Right atrium auricular region (tissue), 2 donors: ENCODE results near the gene COLEC11. TPM values are rescaled to one million over a fixed set of nuclear protein-coding genes. Genes with fewer than 3 reads are reported as not detected.
A peak's percentile ranks its signal among the peaks of the same experiment; 100 is the strongest.
"Not testable (repeated sequence)": the region's sequence is repeated elsewhere in the genome, so short reads cannot be mapped to it uniquely, and the experiment has no call there.

Experiments
- DNase-seq: peaks from one replicate; pipeline ENCODE4 v3.0.0-alpha.2; 2019; ENCODE audit warnings: low spot score
- H3K27ac ChIP-seq, 2 donors: fragments of 200-600 bp; sonication (generic); 1 replicate in 1 of 2; 2 replicates in 1 of 2; pipeline ENCODE4 v1.5.1; 2016 to 2019
- H3K27me3 ChIP-seq, 2 donors: fragments of 200-600 bp; sonication (generic); one replicate each; pipeline versions ENCODE4 v1.5.1 to v1.6.0; 2017 to 2019
- H3K36me3 ChIP-seq: fragments of 200-600 bp; sonication (generic); one replicate; pipeline ENCODE4 v1.5.1; 2016
- H3K4me1 ChIP-seq, 2 donors: fragments of 200-600 bp; sonication (generic); one replicate each; pipeline versions ENCODE4 v1.5.1 to v1.6.0; 2017 to 2019
- H3K4me3 ChIP-seq, 2 donors: fragments of 200-600 bp; sonication (generic); 1 replicate in 1 of 2; 2 replicates in 1 of 2; pipeline ENCODE4 v1.5.1; 2017 to 2019; ENCODE audit warnings: mild to moderate bottlenecking in 1 of 2, moderate library complexity in 1 of 2
- H3K9me3 ChIP-seq, 2 donors: fragments of 200-600 bp; sonication (generic); one replicate each; pipeline ENCODE4 v1.5.1; 2019
- total RNA-seq, 2 donors: library from RNA; depleted of rRNA; stranded (reverse); fragments of >200 nt; gene quantifications; one replicate each; pipeline ENCODE4 v1.1.0, GENCODE V29; 2016
- TF ChIP-seq, protein P1 (sequence below), 2 donors: fragments of 200-600 bp; sonication (generic); IDR thresholded peaks; one replicate each; pipeline ENCODE4 v1.5.1; 2019; ENCODE audit warnings: antibody characterized with exemption in 2 of 2

Gene COLEC11
- total RNA-seq, 2 donors from 2014 or later: 27.8 to 56.6 TPM

DNA sequence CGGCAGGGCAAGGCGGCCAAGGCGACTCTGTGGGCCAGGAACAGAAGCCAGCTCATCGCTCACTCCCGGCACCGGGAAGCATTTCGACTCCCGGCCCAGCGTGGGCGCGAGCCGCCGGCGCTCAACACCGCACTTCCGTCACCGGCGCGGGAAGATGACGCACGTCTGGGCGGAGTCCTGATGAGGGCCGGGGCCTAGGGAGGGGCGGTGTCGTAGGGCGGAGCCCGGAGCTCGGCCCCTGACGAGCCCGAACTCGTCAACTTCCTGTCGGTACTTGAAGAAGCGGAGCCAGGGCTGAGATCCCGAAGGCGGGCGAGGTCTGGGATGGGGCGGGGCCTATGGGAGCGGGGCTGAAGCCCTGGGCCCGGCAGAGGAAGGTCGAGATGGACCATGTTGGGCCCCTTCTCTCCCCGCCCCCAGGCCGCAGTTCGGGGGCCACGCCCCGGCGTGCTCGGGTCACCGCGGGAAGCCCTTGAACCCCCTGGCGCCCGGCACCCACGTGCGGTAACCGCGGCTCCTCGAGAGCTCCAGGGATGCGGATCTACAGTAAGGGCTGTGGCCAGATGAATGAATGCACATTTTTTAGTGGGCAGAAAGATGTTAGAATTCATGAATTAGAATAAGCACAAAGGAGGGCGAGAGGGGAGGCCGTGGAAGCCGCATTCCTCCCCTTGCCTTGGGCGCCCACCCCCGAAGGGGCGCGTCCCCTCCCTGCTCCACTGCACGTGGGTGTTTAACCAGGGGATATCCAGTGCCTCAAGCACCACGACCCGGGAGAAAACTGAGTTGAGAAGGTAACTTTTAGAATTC, 36.5 kb upstream of the COLEC11 start, which contains the start of gene RNASEH1:
TSS of gene RNASEH1 (minus strand) at position 129 of the 810 bp plus-strand sequence. CDS start at position 56, 73 bp downstream.
- Histone ChIP-seq H3K4me1 (peaks cover 0 to 18% of the 10 kb centered on the region in 2 donors), H3K36me3 (peaks cover 32% of the 10 kb centered on the region), H3K4me3 (peak within 1 kb of the TSS; percentile 72 to 94), H3K27me3 (no peaks in the 10 kb centered on the region), H3K27ac (peak within 1 kb of the TSS; percentile 84 to 90), H3K9me3 (no peaks in the 10 kb centered on the region)
- TF ChIP-seq, protein P1, sequence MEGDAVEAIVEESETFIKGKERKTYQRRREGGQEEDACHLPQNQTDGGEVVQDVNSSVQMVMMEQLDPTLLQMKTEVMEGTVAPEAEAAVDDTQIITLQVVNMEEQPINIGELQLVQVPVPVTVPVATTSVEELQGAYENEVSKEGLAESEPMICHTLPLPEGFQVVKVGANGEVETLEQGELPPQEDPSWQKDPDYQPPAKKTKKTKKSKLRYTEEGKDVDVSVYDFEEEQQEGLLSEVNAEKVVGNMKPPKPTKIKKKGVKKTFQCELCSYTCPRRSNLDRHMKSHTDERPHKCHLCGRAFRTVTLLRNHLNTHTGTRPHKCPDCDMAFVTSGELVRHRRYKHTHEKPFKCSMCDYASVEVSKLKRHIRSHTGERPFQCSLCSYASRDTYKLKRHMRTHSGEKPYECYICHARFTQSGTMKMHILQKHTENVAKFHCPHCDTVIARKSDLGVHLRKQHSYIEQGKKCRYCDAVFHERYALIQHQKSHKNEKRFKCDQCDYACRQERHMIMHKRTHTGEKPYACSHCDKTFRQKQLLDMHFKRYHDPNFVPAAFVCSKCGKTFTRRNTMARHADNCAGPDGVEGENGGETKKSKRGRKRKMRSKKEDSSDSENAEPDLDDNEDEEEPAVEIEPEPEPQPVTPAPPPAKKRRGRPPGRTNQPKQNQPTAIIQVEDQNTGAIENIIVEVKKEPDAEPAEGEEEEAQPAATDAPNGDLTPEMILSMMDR (IDR thresholded peaks at IDR 0.05): no peak
- DNase-seq: peak; percentile 98

DNA sequence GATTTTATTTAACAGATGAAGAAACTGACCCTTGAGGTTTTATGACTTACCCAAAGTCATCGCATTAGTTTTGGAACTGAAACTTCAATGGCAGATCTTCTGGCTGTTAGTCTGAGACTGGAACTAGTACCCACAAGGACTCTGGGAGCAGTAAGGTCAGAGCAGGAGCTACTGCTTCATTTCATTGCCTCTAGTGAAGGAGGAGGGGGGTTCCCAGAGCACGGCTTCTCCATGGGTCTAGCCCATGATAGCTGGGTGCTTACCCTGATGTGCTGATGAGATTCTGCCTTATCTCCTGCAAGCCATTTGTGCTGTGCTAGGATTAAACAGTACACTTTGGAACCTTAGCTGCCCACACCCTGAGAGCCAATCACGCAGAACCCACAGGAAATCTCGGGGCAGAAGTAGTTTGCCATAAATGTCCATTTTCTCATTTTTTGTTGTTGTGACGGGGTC, 31.4 kb upstream of the COLEC11 start:
- H3K36me3 ChIP-seq: no peaks in the 10 kb centered on the region
- no peak overlapping the region for H3K4me3 ChIP-seq
- no peak overlapping the region for H3K27ac ChIP-seq
- H3K27me3 ChIP-seq: no peaks in the 10 kb centered on the region
- peaks cover 0 to 7% of the 10 kb centered on the region in 2 donors for H3K4me1 ChIP-seq
- TF ChIP-seq, protein P1 (IDR thresholded peaks at IDR 0.05): no peak
- no peaks in the 10 kb centered on the region for H3K9me3 ChIP-seq
- DNase-seq: no peak

DNA sequence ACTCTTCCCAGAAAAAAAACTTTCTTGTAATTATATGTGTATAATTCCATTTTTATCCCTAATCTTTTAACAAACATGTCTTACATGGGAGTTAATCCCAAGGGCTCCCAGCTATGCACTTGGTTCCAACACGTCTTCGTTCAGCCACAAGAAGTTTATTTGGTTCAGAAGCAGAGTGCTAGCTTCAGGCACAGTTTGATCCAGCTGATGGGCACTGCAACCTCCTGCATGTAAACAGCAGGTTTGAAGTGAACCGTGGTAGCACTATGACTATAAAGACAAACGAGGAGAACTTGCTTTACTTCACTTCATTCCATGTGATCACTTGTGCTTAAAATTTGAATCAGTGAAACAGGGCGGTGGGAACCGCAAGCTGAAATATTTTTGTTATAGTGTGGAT, 29.8 kb upstream of the COLEC11 start:
- TF ChIP-seq, protein P1 (IDR thresholded peaks at IDR 0.05): no peak
- Histone ChIP-seq H3K9me3 (no peaks in the 10 kb centered on the region), H3K36me3 (no peaks in the 10 kb centered on the region), H3K27me3 (no peaks in the 10 kb centered on the region), H3K27ac (no peak overlapping the region), H3K4me3 (no peak overlapping the region), H3K4me1 (no peaks in the 10 kb centered on the region)
- DNase-seq: no peak

- TF ChIP-seq, protein P1 (IDR thresholded peaks at IDR 0.05): no peak
- DNase-seq: no peak
Measured at GRCh38 chr2:3566806-3567205, 28.1 kb upstream of the COLEC11 start.

DNA sequence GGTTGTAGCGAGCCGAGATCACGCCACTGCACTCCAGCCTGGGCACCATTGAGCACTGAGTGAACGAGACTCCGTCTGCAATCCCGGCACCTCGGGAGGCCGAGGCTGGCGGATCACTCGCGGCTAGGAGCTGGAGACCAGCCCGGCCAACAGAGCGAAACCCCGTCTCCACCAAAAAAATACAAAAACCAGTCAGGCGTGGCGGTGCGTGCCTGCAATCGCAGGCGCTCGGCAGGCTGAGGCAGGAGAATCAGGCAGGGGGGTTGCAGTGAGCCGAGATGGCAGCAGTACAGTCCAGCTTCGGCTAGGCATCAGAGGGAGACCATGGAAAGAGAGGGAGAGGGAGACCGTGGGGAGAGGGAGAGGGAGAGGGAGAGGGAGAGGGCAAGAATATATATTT, 25.3 kb upstream of the COLEC11 start:
- not testable (repeated sequence) for H3K4me1 ChIP-seq, H3K27ac ChIP-seq, H3K36me3 ChIP-seq, H3K4me3 ChIP-seq, H3K9me3 ChIP-seq, DNase-seq, H3K27me3 ChIP-seq

More at GRCh38 chr2:3566806-3567205, 28.1 kb upstream of the COLEC11 start:
- Histone ChIP-seq H3K36me3 (no peaks in the 10 kb centered on the region), H3K4me3 (no peak overlapping the region), H3K27me3 (no peaks in the 10 kb centered on the region), H3K9me3 (no peaks in the 10 kb centered on the region), H3K4me1 (no peaks in the 10 kb centered on the region), H3K27ac (no peak overlapping the region)

DNA sequence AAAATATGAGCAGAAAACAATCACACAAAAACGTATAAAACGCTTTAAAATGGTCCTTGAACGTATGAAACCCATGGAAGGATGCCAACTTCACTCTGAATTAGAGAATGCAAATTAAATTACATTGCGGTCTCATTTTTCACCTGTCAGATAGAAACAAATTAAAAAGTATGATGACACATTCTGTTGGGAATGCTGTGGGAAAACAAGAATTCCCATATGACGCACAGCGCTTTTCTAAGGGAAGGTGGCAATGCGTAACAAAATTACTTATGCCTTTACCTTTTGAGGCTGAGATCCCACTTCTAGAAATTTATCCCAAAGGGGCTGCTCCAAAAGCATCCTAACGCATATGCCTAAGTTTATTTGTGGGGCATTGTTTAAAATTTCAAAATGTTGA, 23.6 kb upstream of the COLEC11 start:
- Histone ChIP-seq H3K4me3 (no peak overlapping the region), H3K4me1 (peaks cover 0 to 15% of the 10 kb centered on the region in 2 donors), H3K27me3 (no peaks in the 10 kb centered on the region), H3K9me3 (no peaks in the 10 kb centered on the region), H3K36me3 (peaks cover 5% of the 10 kb centered on the region), H3K27ac (no peak overlapping the region)
- TF ChIP-seq, protein P1 (IDR thresholded peaks at IDR 0.05): no peak
- no peak for DNase-seq
